HCT116 (cell line): ENCODE results near the gene CCNYL1. TPM values are rescaled to one million over a fixed set of nuclear protein-coding genes. Genes with fewer than 3 reads are reported as not detected.

Source experiments
- ATAC-seq: fragments of 200-7000 bp; cut with Tn5 transposase; 2 replicates; pipeline ENCODE4 v1.9.1; 2020; ENCODE audit warnings: mild to moderate bottlenecking, moderate library complexity
- BruUV-seq: library from RNA; stranded (reverse); fragments of 400-500 nt; replicated peaks from 2 replicates; lab custom pipeline; 2021; lab: Mats Ljungman, UMichigan
- CTCF ChIA-PET: fragments of 300-600 bp; sonication (Branson Sonifier 250); formaldehyde crosslinking; loops from one replicate; lab custom pipeline; 2021; ENCODE audit warnings: antibody characterized with exemption; lab: Charles Lee
- POLR2A ChIA-PET: fragments of 300-600, 350-600 bp; sonication (Branson Sonifier 250); formaldehyde crosslinking; loops from one replicate; lab custom pipeline; 2021; ENCODE audit warnings: antibody characterized with exemption; lab: Charles Lee
- RAD21 ChIA-PET, 2 experiments: fragments of 300-600 bp; sonication (Branson Sonifier 250); formaldehyde crosslinking; loops; one replicate each; lab custom pipeline; 2023; ENCODE audit warnings: low total read pairs in 2 of 2; ENCODE audit not compliant: uncharacterized antibody in 2 of 2, unreplicated experiment in 2 of 2, low non-redundant PET in 1 of 2; lab: Charles Lee
- DNase-seq: peaks from one replicate; pipeline ENCODE4 v3.0.0-alpha.2; 2010; ENCODE audit warnings: low read depth, low spot score
- H2AFZ ChIP-seq: fragments of 200-600 bp; shearing (Covaris generic), sonication (generic); 2 replicates; pipeline ENCODE4 v1.6.1; 2017; ENCODE audit warnings: low read depth, mixed run types, mixed read lengths, antibody characterized with exemption, low read length; ENCODE audit not compliant: poor library complexity, severe bottlenecking
- H3K27ac ChIP-seq: 2 replicates; pipeline ENCODE4 v1.5.1; 2012; ENCODE audit warnings: low read depth, low read length
- H3K27me3 ChIP-seq: fragments of 200-600 bp; sonication (generic); 2 replicates; pipeline ENCODE4 v1.6.1; 2016; ENCODE audit warnings: mixed run types, low read length, mixed read lengths; ENCODE audit not compliant: insufficient read depth
- H3K36me3 ChIP-seq, 2 experiments: fragments of 200-500 bp in 1 of 2; fragments of 200-600 bp in 1 of 2; sonication (Bioruptor generic) in 1 of 2; sonication (generic) in 1 of 2; 2 replicates each; pipeline versions ENCODE4 v1.5.1 to v1.6.1; 2014 to 2016; ENCODE audit warnings: low read length in 2 of 2, inconsistent platforms in 1 of 2, mixed read lengths in 1 of 2, mixed run types in 1 of 2; ENCODE audit not compliant: insufficient read depth in 2 of 2, control insufficient read depth in 1 of 2
- H3K4me1 ChIP-seq, 2 experiments: fragments of 200-600 bp in 1 of 2; sonication (generic) in 1 of 2; 2 replicates each; pipeline versions ENCODE4 v1.5.1 to v1.6.1; 2012 to 2017; ENCODE audit warnings: low read length in 2 of 2, inconsistent platforms in 1 of 2, mild to moderate bottlenecking in 1 of 2, mixed read lengths in 1 of 2, mixed run types in 1 of 2, moderate library complexity in 1 of 2; ENCODE audit not compliant: insufficient read depth in 2 of 2, control insufficient read depth in 1 of 2
- H3K4me2 ChIP-seq: fragments of 200-600 bp; sonication (generic); 2 replicates; pipeline ENCODE4 v1.6.1; 2017; ENCODE audit warnings: mixed run types, low read length, mixed read lengths
- H3K4me3 ChIP-seq, 2 experiments: fragments of 200-600 bp in 1 of 2; sonication (generic) in 1 of 2; replicated peaks in 1 of 2; 2 replicates each; pipeline ENCODE4 v1.5.1; 2011 to 2016; ENCODE audit warnings: low read length in 2 of 2, control low read depth in 1 of 2, low read depth in 1 of 2, mild to moderate bottlenecking in 1 of 2, mixed read lengths in 1 of 2, mixed run types in 1 of 2
- H3K79me2 ChIP-seq: fragments of 200-600 bp; sonication (generic); 2 replicates; pipeline ENCODE4 v1.6.1; 2017; ENCODE audit warnings: mild to moderate bottlenecking, mixed run types, low read length, moderate library complexity, mixed read lengths; ENCODE audit not compliant: insufficient read depth
- H3K9ac ChIP-seq: fragments of 200-600 bp; sonication (generic); 2 replicates; pipeline ENCODE4 v1.6.1; 2016; ENCODE audit warnings: low read length, mixed read lengths
- H3K9me2 ChIP-seq: fragments of 200-600 bp; sonication (generic), shearing (Covaris generic); 2 replicates; pipeline ENCODE4 v1.6.1; 2017; ENCODE audit warnings: mixed run types, mild to moderate bottlenecking, moderate library complexity; ENCODE audit not compliant: insufficient read depth
- H3K9me3 ChIP-seq, 2 experiments: fragments of 200-500 bp in 1 of 2; fragments of 200-600 bp in 1 of 2; sonication (Bioruptor generic) in 1 of 2; sonication (generic) in 1 of 2; 2 replicates each; pipeline ENCODE4 v1.6.1; 2014 to 2017; ENCODE audit warnings: low read length in 2 of 2, mixed read lengths in 2 of 2, inconsistent platforms in 1 of 2, low read depth in 1 of 2, mild to moderate bottlenecking in 1 of 2, mixed run types in 1 of 2, moderate library complexity in 1 of 2; ENCODE audit not compliant: control insufficient read depth in 1 of 2, insufficient read depth in 1 of 2
- H4K20me1 ChIP-seq: fragments of 200-600 bp; sonication (generic), shearing (Covaris generic); 2 replicates; pipeline ENCODE4 v1.6.1; 2017; ENCODE audit warnings: mixed run types, mild to moderate bottlenecking, moderate library complexity; ENCODE audit not compliant: insufficient read depth
- CBX3 ChIP-seq: IDR thresholded peaks from 2 replicates; pipeline ENCODE4 v1.6.1; 2012; ENCODE audit warnings: low read depth
- CTCF ChIP-seq, 3 experiments: fragments of 200-600 bp in 1 of 3; sonication (generic) in 1 of 3; IDR thresholded peaks in 2 of 3; conservative IDR thresholded peaks in 1 of 3; 2 replicates each; pipeline ENCODE4 v1.5.1; 2012 to 2017; ENCODE audit warnings: low read depth in 2 of 3, low read length in 2 of 3, antibody characterized with exemption in 1 of 3, borderline replicate concordance in 1 of 3, control low read depth in 1 of 3, mild to moderate bottlenecking in 1 of 3, mixed read lengths in 1 of 3, mixed run types in 1 of 3, moderate library complexity in 1 of 3; ENCODE audit not compliant: insufficient read depth in 1 of 3
- EGR1 ChIP-seq: IDR thresholded peaks from 2 replicates; pipeline ENCODE4 v1.6.1; 2012; ENCODE audit warnings: low read depth
- EZH2 ChIP-seq: fragments of 200-600 bp; sonication (generic); IDR thresholded peaks from 2 replicates; pipeline ENCODE4 v1.6.1; 2017; ENCODE audit warnings: antibody characterized with exemption, mixed run types
- EZH2phosphoT487 ChIP-seq: fragments of 200-600 bp; IDR thresholded peaks from 2 replicates; pipeline ENCODE4 v1.6.1; 2018; ENCODE audit warnings: antibody characterized with exemption, borderline replicate concordance
- FOSL1 ChIP-seq: IDR thresholded peaks from 2 replicates; pipeline ENCODE4 v1.6.1; 2012; ENCODE audit warnings: low read depth
- JUND ChIP-seq: IDR thresholded peaks from 2 replicates; pipeline ENCODE4 v1.6.1; 2012
- POLR2A ChIP-seq: IDR thresholded peaks from 2 replicates; pipeline ENCODE4 v1.7.0; 2011; ENCODE audit warnings: borderline replicate concordance; ENCODE audit not compliant: insufficient read depth, insufficient read length; ENCODE audit errors: extremely low read depth
- RAD21 ChIP-seq: IDR thresholded peaks from 2 replicates; pipeline ENCODE4 v1.6.1; 2012; ENCODE audit warnings: low read depth, mild to moderate bottlenecking
- REST ChIP-seq: IDR thresholded peaks from 2 replicates; pipeline ENCODE4 v1.6.1; 2012; ENCODE audit warnings: low read depth
- SIN3A ChIP-seq: IDR thresholded peaks from 2 replicates; pipeline ENCODE4 v1.6.1; 2012; ENCODE audit warnings: low read depth
- SP1 ChIP-seq: IDR thresholded peaks from 2 replicates; pipeline ENCODE4 v1.6.1; 2012; ENCODE audit warnings: low read depth
- SRF ChIP-seq: IDR thresholded peaks from 2 replicates; pipeline ENCODE4 v1.6.1; 2012; ENCODE audit warnings: low read depth
- ZBTB33 ChIP-seq: IDR thresholded peaks from 2 replicates; pipeline ENCODE4 v1.6.1; 2011; ENCODE audit warnings: mild to moderate bottlenecking, low read length, moderate library complexity; ENCODE audit not compliant: insufficient replicate concordance; ENCODE audit errors: extremely low read depth
- ZFX ChIP-seq: fragments of 450-650 bp; IDR thresholded peaks from 2 replicates; pipeline ENCODE4 v1.6.1; 2017
- ZNF274 ChIP-seq: fragments of 200-500 bp; sonication (Bioruptor generic); IDR thresholded peaks from 2 replicates; pipeline ENCODE4 v1.6.1; 2014; ENCODE audit warnings: mild to moderate bottlenecking, low read depth, low read length, inconsistent platforms
- intact Hi-C: fragments of 100-400 bp; cut with micrococcal nuclease; formaldehyde crosslinking; loops from 2 replicates; pipeline ENCODE4 v1.10.0; 2022
- total RNA-seq: library from RNA; stranded (reverse); gene quantifications from one replicate; pipeline ENCODE4 v1.2.1, GENCODE V29; 2021; ENCODE audit not compliant: unreplicated experiment

CCNYL1 gene
- total RNA-seq, 1 experiment from 2014 or later = 14.9 TPM

GRCh38 chr2:207710814-207711740 is at the start of gene CCNYL1 (continued):
- no peak for TF ChIP-seq REST
- no peak for TF ChIP-seq RAD21
- TF ChIP-seq FOSL1 = no peak

- H2AFZ ChIP-seq = no peak overlapping the region
- H3K4me2 ChIP-seq = no peak overlapping the region
- ChIA-PET POLR2A (no interaction called here), RAD21 (no interaction called here), CTCF (no interaction called here)
- H3K4me1 ChIP-seq = no peaks in the 10 kb centered on the region
- intact Hi-C loops = no loop called here
- no peaks in the 10 kb centered on the region for H3K9me3 ChIP-seq
- H3K9ac ChIP-seq = no peak overlapping the region
- TF ChIP-seq CTCF (IDR thresholded peaks at IDR 0.05 in 2 of 3, conservative IDR thresholded peaks at IDR 0.05 in 1 of 3; ENCODE audit: borderline replicate concordance in 1 of 3, insufficient read depth in 1 of 3, low read depth in 2 of 3, low read length in 2 of 3) = no peak
- no peak for TF ChIP-seq ZFX
- TF ChIP-seq ZNF274 = no peak
- TF ChIP-seq ZBTB33 = no peak
- TF ChIP-seq SP1 = no peak
- no peak for TF ChIP-seq EGR1
- no peak for TF ChIP-seq POLR2A
- no peak for TF ChIP-seq SIN3A
- no peak for TF ChIP-seq EZH2phosphoT487
- TF ChIP-seq JUND = no peak
- TF ChIP-seq SRF = no peak
- no peak for TF ChIP-seq CBX3
- TF ChIP-seq EZH2 = no peak
- no peak for DNase-seq
- H3K79me2 ChIP-seq = no peaks in the 10 kb centered on the region
- ATAC-seq = no peak
- H3K27ac ChIP-seq = no peak overlapping the region
- H3K36me3 ChIP-seq = no peaks in the 10 kb centered on the region
- H3K27me3 ChIP-seq = no peaks in the 10 kb centered on the region
- no TSS peak for BruUV-seq
- H3K9me2 ChIP-seq = no peaks in the 10 kb centered on the region
- H3K4me3 ChIP-seq = no peak overlapping the region
- H4K20me1 ChIP-seq = no peaks in the 10 kb centered on the region
Measured at GRCh38 chr2:207662203-207662602, 49.2 kb upstream of the CCNYL1 start.
